GM12878 (cell line): ENCODE data around the gene DDX4. TPM values are rescaled to one million over a fixed set of nuclear protein-coding genes. Genes with fewer than 3 reads are reported as not detected.
"Not testable (repeated sequence)": the region's sequence is repeated elsewhere in the genome, so short reads cannot be mapped to it uniquely, and the experiment has no call there.

Experiments
- ATAC-seq: fragments of 200-7000 bp; cut with Tn5 transposase; 3 replicates; pipeline ENCODE4 v1.9.1; 2020; ENCODE audit warnings: mild to moderate bottlenecking, moderate library complexity
- BruUV-seq: library from RNA; stranded (reverse); fragments of 400-500 nt; replicated peaks from 2 replicates; lab custom pipeline; 2021; lab: Mats Ljungman, UMichigan
- CTCF ChIA-PET: fragments of 300-600 bp; sonication (Branson Sonifier 250); formaldehyde crosslinking; extraction: SDS; loops from one replicate; lab custom pipeline; 2021; ENCODE audit warnings: inconsistent platforms; lab: Yijun Ruan, JAX
- POLR2A ChIA-PET: fragments of 350-600 bp; formaldehyde crosslinking; extraction: SDS; loops from one replicate; lab custom pipeline; 2021; ENCODE audit warnings: inconsistent platforms; lab: Charles Lee
- RAD21 ChIA-PET: fragments of 300-600 bp; sonication (Branson Sonifier 250); formaldehyde crosslinking; loops from one replicate; lab custom pipeline; 2023; ENCODE audit warnings: antibody characterized with exemption; ENCODE audit not compliant: unreplicated experiment; lab: Charles Lee
- SMC1A ChIA-PET: fragments of 300-600 bp; sonication (Branson Sonifier 250); formaldehyde crosslinking; loops from one replicate; lab custom pipeline; 2023; ENCODE audit not compliant: unreplicated experiment, uncharacterized antibody; lab: Charles Lee
- DNase-seq: peaks from one replicate; pipeline ENCODE4 v3.0.0-alpha.2; 2011; ENCODE audit warnings: low read depth, low spot score
- FAIRE-seq: peaks from 3 replicates; lab custom pipeline; 2011; peaks lifted over from hg19 to GRCh38; lab: Jason Lieb, UNC
- H2AFZ ChIP-seq: 2 replicates; pipeline ENCODE4 v1.6.0; 2011; ENCODE audit warnings: low read depth, low read length, control low read depth; ENCODE audit not compliant: control insufficient read depth
- H3K27ac ChIP-seq: 2 replicates; pipeline ENCODE4 v1.5.1; 2011; ENCODE audit warnings: control low read depth; ENCODE audit not compliant: control insufficient read depth, insufficient read depth
- H3K27me3 ChIP-seq, 2 experiments: replicated peaks in 1 of 2; 2 replicates each; pipeline versions ENCODE4 v1.6.0 to v1.6.1; 2011; ENCODE audit warnings: low read length in 1 of 2; ENCODE audit not compliant: control insufficient read depth in 2 of 2, insufficient read depth in 2 of 2
- H3K36me3 ChIP-seq, 2 experiments: 2 replicates each; pipeline ENCODE4 v1.5.1; 2011; ENCODE audit warnings: low read length in 1 of 2; ENCODE audit not compliant: control insufficient read depth in 2 of 2, insufficient read depth in 2 of 2
- H3K4me1 ChIP-seq: 2 replicates; pipeline ENCODE4 v1.6.1; 2011; ENCODE audit warnings: mild to moderate bottlenecking, low read length, moderate library complexity, mixed read lengths; ENCODE audit not compliant: control insufficient read depth, insufficient read depth
- H3K4me2 ChIP-seq: 2 replicates; pipeline ENCODE4 v1.6.0; 2011; ENCODE audit warnings: control low read depth; ENCODE audit not compliant: control insufficient read depth, insufficient read depth
- H3K4me3 ChIP-seq: fragments of 200-600 bp; sonication (generic); 2 replicates; pipeline ENCODE4 v1.5.1; 2016
- H3K79me2 ChIP-seq: 2 replicates; pipeline ENCODE4 v1.6.0; 2011; ENCODE audit warnings: low read length; ENCODE audit not compliant: control insufficient read depth, insufficient read depth
- H3K9ac ChIP-seq: 2 replicates; pipeline ENCODE4 v1.8.0; 2011; ENCODE audit warnings: low read length, control low read depth, mixed read lengths; ENCODE audit not compliant: control insufficient read depth, insufficient read depth
- H3K9me3 ChIP-seq: replicated peaks from 3 replicates; pipeline ENCODE4 v1.5.1; 2011; ENCODE audit warnings: mild to moderate bottlenecking, low read length; ENCODE audit not compliant: control insufficient read depth, insufficient read depth
- H4K20me1 ChIP-seq: 2 replicates; pipeline ENCODE4 v1.6.0; 2011; ENCODE audit not compliant: control insufficient read depth, insufficient read depth
- PML ChIP-seq: IDR thresholded peaks from 2 replicates; pipeline ENCODE4 v1.6.1; 2012; ENCODE audit warnings: low read length, inconsistent platforms
- RAD21 ChIP-seq: IDR thresholded peaks from 2 replicates; pipeline ENCODE4 v1.6.1; 2011; ENCODE audit warnings: mild to moderate bottlenecking, low read depth, low read length, moderate library complexity; ENCODE audit not compliant: insufficient read depth
- SMC3 ChIP-seq: IDR thresholded peaks from 2 replicates; pipeline ENCODE4 v1.6.1; 2011; ENCODE audit warnings: low read length, improper control_type of control experiment, borderline replicate concordance
- TBL1XR1 ChIP-seq: IDR thresholded peaks from 2 replicates; pipeline ENCODE4 v1.6.1; 2012; ENCODE audit warnings: low read depth, low read length, improper control_type of control experiment
- WGBS: methylation state at CpG from one replicate; pipeline ENCODE4 v1.1.6; 2016; ENCODE audit warnings: low lambda C conversion rate; ENCODE audit not compliant: insufficient replicate concordance, insufficient coverage; ENCODE audit errors: missing lambda C conversion rate; 5-methylcytosine and 5-hydroxymethylcytosine counted together
- in situ Hi-C: fragments of 300-500 bp; cut with MboI; formaldehyde crosslinking; loops from 9 replicates; pipeline ENCODE4 v1.14.3; 2018; ENCODE audit warnings: mixed read lengths
- intact Hi-C: fragments of 100-400 bp; cut with micrococcal nuclease; formaldehyde crosslinking; loops from one replicate; pipeline ENCODE4 v1.14.2; 2022; ENCODE audit not compliant: unreplicated experiment
- polyA plus RNA-seq, 11 experiments: library from polyadenylated mRNA; depleted of rRNA in 4 of 11; unstranded in 6 of 11; stranded (reverse) in 5 of 11; fragments of >200 nt; fragmentation: Nextera tagmentation in 4 of 11; fragmentation: Illumina TruSeq in 1 of 11; extraction: Ambion mirVana in 4 of 11; extraction: Trizol in 1 of 11; gene quantifications; 1 replicate in 1 of 11; 2 replicates in 10 of 11; pipeline versions ENCODE4 v1.2.1 to v1.2.3, GENCODE V29; 2011 to 2016; ENCODE audit warnings: inconsistent platforms in 2 of 11, missing spikeins in 2 of 11, low read depth in 1 of 11
- total RNA-seq, 4 experiments: library from RNA; depleted of rRNA in 3 of 4; stranded (reverse); fragments of >200 nt in 3 of 4; fragmentation: Illumina TruSeq in 1 of 4; extraction: Trizol in 1 of 4; gene quantifications; 2 replicates each; pipeline versions ENCODE4 v1.2.1 to v1.2.3, GENCODE V29; 2013 to 2021
- TF ChIP-seq, protein P1 (sequence below), 3 experiments: IDR thresholded peaks in 2 of 3; conservative IDR thresholded peaks in 1 of 3; 2 replicates each; pipeline ENCODE4 v1.5.1; 2011; ENCODE audit warnings: low read depth in 3 of 3, low read length in 3 of 3, mild to moderate bottlenecking in 3 of 3, control low read depth in 2 of 3, moderate library complexity in 2 of 3, inconsistent platforms in 1 of 3, mixed read lengths in 1 of 3; ENCODE audit not compliant: control insufficient read depth in 2 of 3, insufficient read depth in 1 of 3; ENCODE audit errors: extremely low read depth in 1 of 3
- TF ChIP-seq, protein P2 (sequence below): fragments of 450-650 bp; formaldehyde crosslinking; IDR thresholded peaks from 2 replicates; pipeline ENCODE4 v1.4.0; 2020; ENCODE audit warnings: mild to moderate bottlenecking, moderate library complexity

Gene DDX4
- total and polyA plus RNA-seq, 10 of the 15 experiments (the other 5 are each of a cell fraction or from before 2014, with no cell fraction given): 0.05 to 0.36 (median 0.09) TPM; not detected in 4

DNA sequence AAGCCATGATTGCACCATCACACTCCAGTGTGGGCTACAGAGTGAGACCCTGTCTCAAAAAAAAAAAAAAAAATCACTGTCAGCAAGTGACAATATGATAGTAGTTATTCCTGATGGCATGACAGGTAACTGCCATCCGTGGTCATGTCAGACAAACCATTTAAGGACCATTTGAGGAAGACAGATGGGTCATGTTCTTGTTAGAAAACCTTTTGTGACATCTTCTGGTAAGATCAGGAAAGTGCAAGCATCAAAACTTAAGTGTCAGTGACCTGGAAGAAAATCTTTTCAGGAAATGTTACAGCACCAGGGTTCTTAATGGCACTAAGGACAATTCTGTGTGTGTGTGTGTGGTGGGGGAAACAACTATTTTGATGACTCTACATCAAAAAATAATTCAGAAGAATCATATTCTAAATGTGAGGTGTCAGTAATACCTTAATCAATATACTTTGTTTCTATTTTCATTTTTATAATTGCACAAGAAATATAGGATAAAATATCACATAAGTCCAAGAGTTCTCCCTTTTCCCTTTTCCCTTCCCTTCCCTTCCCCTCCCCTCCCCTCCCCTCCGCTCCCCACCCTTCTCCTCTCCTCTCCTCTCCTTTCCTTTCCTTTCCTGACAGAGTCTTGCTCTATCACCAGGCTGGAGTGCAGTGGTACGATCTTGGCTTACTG, 43.6 kb upstream of the DDX4 start:
- no peak overlapping the region for H3K4me2 ChIP-seq
- ATAC-seq (peak; percentile 68), DNase-seq (no peak)
- CTCF ChIA-PET: interaction anchor here (0.7 to 1.9 kb wide), 3 partner anchors 288 to 450 kb away, joined by 3 to 7 read pairs (median 3); no protein-coding TSS in a partner anchor
- 40% methylated on average over 3 of the region's 3 CpGs for WGBS
- TF ChIP-seq RAD21 (peak; percentile 78), TBL1XR1 (no peak), SMC3 (peak; percentile 43; the same call in 1 of the 2 replicates), PML (no peak)
- TF ChIP-seq, protein P1, sequence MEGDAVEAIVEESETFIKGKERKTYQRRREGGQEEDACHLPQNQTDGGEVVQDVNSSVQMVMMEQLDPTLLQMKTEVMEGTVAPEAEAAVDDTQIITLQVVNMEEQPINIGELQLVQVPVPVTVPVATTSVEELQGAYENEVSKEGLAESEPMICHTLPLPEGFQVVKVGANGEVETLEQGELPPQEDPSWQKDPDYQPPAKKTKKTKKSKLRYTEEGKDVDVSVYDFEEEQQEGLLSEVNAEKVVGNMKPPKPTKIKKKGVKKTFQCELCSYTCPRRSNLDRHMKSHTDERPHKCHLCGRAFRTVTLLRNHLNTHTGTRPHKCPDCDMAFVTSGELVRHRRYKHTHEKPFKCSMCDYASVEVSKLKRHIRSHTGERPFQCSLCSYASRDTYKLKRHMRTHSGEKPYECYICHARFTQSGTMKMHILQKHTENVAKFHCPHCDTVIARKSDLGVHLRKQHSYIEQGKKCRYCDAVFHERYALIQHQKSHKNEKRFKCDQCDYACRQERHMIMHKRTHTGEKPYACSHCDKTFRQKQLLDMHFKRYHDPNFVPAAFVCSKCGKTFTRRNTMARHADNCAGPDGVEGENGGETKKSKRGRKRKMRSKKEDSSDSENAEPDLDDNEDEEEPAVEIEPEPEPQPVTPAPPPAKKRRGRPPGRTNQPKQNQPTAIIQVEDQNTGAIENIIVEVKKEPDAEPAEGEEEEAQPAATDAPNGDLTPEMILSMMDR (IDR thresholded peaks at IDR 0.05 in 2 of 3, conservative IDR thresholded peaks at IDR 0.05 in 1 of 3; ENCODE audit: control insufficient read depth in 2 of 3, extremely low read depth in 1 of 3, insufficient read depth in 1 of 3, low read depth in 3 of 3, low read length in 3 of 3): peak; percentile 51 to 59 (median 52); a peak in 5 of 6 replicates
- TF ChIP-seq, protein P2, sequence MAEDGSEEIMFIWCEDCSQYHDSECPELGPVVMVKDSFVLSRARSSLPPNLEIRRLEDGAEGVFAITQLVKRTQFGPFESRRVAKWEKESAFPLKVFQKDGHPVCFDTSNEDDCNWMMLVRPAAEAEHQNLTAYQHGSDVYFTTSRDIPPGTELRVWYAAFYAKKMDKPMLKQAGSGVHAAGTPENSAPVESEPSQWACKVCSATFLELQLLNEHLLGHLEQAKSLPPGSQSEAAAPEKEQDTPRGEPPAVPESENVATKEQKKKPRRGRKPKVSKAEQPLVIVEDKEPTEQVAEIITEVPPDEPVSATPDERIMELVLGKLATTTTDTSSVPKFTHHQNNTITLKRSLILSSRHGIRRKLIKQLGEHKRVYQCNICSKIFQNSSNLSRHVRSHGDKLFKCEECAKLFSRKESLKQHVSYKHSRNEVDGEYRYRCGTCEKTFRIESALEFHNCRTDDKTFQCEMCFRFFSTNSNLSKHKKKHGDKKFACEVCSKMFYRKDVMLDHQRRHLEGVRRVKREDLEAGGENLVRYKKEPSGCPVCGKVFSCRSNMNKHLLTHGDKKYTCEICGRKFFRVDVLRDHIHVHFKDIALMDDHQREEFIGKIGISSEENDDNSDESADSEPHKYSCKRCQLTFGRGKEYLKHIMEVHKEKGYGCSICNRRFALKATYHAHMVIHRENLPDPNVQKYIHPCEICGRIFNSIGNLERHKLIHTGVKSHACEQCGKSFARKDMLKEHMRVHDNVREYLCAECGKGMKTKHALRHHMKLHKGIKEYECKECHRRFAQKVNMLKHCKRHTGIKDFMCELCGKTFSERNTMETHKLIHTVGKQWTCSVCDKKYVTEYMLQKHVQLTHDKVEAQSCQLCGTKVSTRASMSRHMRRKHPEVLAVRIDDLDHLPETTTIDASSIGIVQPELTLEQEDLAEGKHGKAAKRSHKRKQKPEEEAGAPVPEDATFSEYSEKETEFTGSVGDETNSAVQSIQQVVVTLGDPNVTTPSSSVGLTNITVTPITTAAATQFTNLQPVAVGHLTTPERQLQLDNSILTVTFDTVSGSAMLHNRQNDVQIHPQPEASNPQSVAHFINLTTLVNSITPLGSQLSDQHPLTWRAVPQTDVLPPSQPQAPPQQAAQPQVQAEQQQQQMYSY (CRISPR knock-in tag): no peak
- TF ChIP-seq, all 136 proteins: peak for 3
- in situ Hi-C loops: no loop called here
- Histone ChIP-seq H3K9me3 (no peaks in the 10 kb centered on the region; the same call in 2 of the 3 replicates), H3K27me3 (no peaks in the 10 kb centered on the region), H4K20me1 (no peaks in the 10 kb centered on the region), H3K27ac (no peak overlapping the region), H3K79me2 (no peaks in the 10 kb centered on the region), H2AFZ (no peak overlapping the region), H3K4me3 (no peak overlapping the region), H3K4me1 (0 out of 2 replicates have a peak, but pooled peaks cover 3% of the 10 kb centered on the region), H3K36me3 (no peaks in the 10 kb centered on the region; a peak in 1 of 4 replicates), H3K9ac (no peak overlapping the region)
- ChIA-PET SMC1A (interaction anchor here (0.6 kb wide), 1 partner anchor 450 kb away, joined by 3 read pairs; no protein-coding TSS in a partner anchor), RAD21 (interaction anchor here (0.7 kb wide), 1 partner anchor 230 kb away, joined by 3 read pairs; no protein-coding TSS in a partner anchor), POLR2A (no interaction called here)
- peak; percentile 92 for FAIRE-seq
- BruUV-seq: no TSS peak
- intact Hi-C loops: loop anchor here (1.0 to 10.0 kb wide), 5 partner anchors 159 to 508 kb away; partner anchors contain the start of genes MCIDAS and PLPP1

DNA sequence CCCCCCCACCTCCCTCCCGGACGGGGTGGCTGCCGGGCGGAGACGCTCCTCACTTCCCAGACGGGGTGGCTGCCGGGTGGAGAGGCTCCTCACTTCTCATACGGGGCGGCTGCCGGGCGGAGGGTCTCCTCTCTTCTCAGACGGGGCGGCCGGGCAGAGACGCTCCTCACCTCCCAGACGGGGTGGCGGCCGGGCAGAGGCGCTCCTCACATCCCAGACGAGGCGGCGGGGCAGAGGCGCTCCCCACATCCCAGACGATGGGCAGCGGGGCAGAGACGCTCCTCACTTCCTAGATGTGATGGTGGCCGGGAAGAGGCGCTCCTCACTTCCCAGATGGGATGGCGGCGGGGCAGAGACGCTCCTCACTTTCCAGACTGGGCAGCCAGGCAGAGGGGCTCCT, 41.2 kb upstream of the DDX4 start:
- H3K4me2 ChIP-seq, H3K9me3 ChIP-seq, ATAC-seq, H3K36me3 ChIP-seq, H3K79me2 ChIP-seq, H4K20me1 ChIP-seq, POLR2A ChIA-PET, H3K27me3 ChIP-seq, H3K4me1 ChIP-seq, H2AFZ ChIP-seq, H3K4me3 ChIP-seq, H3K27ac ChIP-seq, FAIRE-seq, in situ Hi-C loops, SMC1A ChIA-PET, H3K9ac ChIP-seq, DNase-seq, CTCF ChIA-PET, RAD21 ChIA-PET, BruUV-seq: not testable (repeated sequence)
- WGBS: 93% methylated on average over 9 of the region's 31 CpGs
- intact Hi-C loops: loop anchor here (10.0 kb wide), 1 partner anchor 162 kb away; the partner anchor contains the start of gene PLPP1
